HG03175 (cell line): ENCODE data around the gene ADGRE1.
"Not testable (repeated sequence)": the region's sequence is repeated elsewhere in the genome, so short reads cannot be mapped to it uniquely, and the experiment has no call there.

Experiments
- ATAC-seq: cut with Tn5 transposase; IDR thresholded peaks from one replicate; pipeline ENCODE4 v1.9.1; 2021; ENCODE audit warnings: mild to moderate bottlenecking, moderate library complexity; ENCODE audit not compliant: unreplicated experiment

Gene ADGRE1, protein sequence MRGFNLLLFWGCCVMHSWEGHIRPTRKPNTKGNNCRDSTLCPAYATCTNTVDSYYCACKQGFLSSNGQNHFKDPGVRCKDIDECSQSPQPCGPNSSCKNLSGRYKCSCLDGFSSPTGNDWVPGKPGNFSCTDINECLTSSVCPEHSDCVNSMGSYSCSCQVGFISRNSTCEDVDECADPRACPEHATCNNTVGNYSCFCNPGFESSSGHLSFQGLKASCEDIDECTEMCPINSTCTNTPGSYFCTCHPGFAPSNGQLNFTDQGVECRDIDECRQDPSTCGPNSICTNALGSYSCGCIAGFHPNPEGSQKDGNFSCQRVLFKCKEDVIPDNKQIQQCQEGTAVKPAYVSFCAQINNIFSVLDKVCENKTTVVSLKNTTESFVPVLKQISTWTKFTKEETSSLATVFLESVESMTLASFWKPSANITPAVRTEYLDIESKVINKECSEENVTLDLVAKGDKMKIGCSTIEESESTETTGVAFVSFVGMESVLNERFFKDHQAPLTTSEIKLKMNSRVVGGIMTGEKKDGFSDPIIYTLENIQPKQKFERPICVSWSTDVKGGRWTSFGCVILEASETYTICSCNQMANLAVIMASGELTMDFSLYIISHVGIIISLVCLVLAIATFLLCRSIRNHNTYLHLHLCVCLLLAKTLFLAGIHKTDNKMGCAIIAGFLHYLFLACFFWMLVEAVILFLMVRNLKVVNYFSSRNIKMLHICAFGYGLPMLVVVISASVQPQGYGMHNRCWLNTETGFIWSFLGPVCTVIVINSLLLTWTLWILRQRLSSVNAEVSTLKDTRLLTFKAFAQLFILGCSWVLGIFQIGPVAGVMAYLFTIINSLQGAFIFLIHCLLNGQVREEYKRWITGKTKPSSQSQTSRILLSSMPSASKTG

DNA sequence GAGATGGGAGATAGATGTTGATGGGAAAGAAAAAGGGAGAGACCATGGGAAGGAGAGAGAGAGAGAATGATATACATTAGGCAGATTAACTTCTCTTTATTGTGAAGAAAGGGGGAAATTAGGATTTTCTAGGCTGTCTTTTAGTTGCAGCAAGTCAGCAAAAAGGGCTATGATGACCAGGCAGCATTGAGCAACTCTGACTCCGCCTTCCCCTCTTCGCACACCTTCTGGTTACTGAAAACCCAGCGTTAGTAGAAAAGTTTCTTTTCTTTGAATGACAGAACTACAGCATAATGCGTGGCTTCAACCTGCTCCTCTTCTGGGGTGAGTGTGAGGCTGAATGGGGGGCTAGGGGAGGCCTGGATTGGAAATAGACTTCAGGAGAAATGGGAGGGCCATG is at the start of gene ADGRE1:
Gene ADGRE1 (plus strand): TSS at position 264 of the 400 bp plus-strand sequence. CDS start 30 bp downstream, at position 294.
- ATAC-seq, result no peak

DNA sequence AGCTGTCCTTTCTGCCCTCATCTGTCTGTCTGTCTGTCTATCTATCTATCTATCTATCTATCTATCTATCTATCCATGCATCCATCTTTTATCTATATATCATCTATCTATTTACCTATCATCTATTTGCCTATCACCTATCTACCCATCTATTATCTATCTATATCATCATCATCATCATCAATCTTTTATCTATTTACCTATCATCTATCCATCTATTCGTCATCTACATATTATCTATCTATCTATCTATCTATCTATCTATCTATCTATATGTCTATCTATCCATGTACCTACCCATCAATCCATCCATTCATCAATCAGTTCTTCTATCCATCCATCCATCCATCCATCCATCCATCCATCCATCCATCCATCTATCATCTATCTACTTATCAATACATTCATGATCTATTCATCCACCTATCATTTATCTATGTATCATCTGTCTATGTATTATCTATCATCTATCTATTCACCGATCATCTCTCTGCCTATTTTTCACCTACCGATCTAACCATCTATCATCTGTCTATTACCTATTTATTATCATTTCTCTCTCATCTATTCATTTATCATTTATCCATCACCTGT is 49.2 kb upstream of the ADGRE1 start:
- ATAC-seq, result no peak

DNA sequence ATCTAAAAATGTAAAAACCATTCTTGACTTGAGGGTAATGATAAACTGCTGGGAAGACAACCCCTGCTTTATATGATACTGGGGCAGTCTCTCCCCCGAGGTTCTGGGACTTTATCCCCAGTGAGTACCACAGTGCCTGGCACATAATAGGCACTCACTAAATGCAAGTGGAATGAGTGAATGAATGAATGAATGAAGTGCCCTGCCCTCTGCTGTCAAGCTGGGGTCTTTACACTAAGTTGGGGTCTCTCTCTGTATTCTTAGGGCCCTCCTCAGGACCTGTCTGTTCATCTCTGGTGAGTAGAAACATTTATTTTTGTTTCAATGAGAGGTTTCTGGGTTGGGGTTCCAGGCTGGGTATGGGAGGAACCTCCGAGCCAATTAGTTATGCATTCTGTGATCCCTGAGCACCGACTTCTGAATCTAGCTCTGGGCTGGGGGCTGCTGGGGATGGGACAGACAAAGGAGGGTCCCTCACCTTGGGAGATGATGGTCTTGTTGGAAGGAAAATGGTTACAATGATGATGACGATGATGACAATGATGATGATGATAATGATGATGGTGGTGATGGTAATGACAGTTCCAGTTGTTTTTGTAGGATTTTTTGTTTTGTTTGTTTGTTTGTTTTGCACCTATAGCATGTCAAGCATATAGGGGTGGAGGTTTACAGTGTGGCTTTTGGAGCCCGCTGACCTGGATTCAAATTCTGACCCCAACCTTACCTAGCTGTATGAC is 44.3 kb upstream of the ADGRE1 start:
- no peak for ATAC-seq

DNA sequence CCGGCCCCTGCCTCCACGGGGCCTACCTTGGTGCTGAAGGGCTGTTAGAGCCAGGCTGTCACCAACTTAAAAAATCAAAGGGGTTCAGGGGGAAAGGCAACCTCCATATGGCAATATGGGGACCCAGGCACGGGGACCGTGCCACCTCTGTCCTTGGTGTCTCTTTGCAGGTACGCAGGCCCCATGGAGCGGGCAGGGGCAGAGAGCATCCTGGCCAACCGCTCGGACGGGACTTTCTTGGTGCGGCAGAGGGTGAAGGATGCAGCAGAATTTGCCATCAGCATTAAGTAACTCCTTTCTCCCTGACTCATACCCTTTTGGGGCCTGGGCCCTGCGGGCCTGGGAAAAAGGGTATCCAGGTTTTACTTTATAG is 39.6 kb upstream of the ADGRE1 start:
- ATAC-seq, result no peak

DNA sequence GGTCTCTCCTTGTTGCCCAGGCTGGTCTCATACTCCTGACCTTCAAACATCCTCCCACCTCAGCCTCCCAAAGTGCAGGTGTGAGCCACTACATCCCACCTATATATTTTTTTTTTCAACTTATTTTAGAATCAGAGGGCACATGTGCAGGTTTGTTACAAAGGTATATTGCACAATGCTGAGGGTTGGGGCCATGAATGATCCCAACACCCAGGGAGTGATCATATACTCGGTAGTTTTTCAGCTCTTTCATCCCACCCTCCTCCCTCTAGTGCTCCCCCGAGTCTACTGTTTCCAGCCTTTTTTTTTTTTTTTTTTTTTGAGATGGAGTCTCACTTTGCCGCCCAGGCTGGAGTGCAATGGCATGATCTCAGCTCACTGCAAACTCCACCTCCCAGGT is 38.4 kb upstream of the ADGRE1 start:
- ATAC-seq, result no peak

DNA sequence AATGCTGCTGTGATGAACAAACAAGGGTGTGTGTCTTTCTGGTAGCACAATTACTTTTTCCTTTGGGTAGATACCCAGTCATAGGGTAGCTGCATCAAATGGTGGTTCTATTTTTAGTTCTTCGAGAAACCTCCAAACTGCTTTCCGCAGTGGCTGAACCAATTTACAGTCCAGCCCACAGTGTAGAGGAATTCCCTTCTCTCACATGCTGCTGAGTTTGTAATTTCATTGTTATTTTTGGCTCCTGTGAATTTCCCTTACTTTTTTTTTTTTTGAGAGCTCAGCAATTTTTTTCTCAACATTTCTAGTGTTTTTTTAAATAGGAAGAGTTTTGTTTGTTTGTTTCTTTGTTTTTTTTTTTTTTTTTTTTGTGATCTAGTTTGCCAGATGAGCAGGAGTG is 37.5 kb upstream of the ADGRE1 start:
- ATAC-seq, result no peak

DNA sequence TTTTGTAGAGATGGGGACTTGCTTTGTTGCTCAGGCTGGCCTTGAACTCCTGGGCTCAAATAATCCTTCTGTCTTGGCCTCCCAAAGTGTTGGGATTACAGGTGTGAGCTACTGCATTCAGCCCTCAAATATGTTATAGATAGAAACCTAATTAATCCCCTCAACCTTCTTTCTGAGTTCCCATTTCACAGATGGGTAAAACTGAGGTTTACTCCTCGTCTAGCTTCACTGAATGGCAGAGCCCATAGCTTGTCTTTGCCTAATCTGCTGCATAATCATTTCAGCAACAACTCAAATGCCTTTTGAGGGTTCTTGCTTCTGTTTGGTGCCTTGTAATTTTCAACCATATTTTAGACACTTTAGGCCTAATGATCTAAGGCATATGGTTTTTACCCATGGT is 36.0 kb upstream of the ADGRE1 start:
- no peak for ATAC-seq

DNA sequence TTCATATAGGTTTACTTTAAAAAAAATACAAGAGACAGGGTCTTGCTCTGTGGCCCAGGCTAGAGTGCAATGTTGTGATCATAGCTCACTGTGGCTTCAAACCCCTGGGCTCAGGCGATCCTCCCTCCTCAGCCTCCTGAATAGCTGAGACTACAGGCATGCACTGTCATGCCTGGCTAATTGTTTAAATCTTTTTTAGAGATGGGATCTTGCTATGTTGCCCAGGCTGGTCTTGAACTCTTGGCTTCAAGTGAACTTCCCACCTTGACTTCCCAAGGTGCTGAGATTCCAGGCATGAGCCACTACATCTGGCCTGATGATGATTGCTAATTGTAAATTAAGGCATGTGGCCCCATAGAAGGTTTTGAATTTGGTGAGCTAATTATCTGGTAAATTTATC is 35.4 kb upstream of the ADGRE1 start:
- no peak for ATAC-seq

DNA sequence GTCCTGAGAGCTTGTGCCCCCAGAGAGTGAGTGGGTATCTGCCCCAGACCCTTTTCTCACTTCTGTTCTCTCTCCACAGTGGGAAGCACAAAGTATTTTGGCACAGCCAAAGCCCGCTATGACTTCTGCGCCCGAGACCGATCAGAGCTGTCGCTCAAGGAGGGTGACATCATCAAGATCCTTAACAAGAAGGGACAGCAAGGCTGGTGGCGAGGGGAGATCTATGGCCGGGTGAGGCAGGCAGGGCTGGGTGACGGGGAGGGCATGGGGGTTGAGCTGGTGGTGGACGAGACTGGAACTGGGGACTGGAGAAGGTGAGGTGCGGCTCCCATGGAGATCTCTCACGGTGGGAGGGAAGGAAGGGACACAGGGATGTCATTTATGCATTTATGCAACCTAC is 33.5 kb upstream of the ADGRE1 start:
- no peak for ATAC-seq

DNA sequence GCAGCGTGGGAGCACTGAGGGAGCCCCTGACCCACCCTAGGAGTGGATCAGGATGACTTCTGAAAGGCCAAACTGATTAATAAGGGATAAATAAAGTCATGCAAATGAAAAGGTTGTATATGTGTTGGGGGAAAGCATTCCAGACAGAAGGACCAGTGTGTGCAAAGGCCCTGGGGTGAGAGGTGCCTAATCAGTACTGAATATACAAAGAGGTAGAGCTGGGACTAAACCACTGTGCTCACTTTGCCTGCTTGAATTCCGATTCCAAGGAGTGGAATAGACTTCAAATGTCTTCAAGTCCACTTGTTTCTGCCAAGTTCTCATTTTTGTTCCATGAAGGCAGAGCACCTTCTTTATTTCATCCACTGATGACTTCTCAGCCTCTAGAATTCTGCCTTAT is 32.6 kb upstream of the ADGRE1 start:
- ATAC-seq, result no peak

DNA sequence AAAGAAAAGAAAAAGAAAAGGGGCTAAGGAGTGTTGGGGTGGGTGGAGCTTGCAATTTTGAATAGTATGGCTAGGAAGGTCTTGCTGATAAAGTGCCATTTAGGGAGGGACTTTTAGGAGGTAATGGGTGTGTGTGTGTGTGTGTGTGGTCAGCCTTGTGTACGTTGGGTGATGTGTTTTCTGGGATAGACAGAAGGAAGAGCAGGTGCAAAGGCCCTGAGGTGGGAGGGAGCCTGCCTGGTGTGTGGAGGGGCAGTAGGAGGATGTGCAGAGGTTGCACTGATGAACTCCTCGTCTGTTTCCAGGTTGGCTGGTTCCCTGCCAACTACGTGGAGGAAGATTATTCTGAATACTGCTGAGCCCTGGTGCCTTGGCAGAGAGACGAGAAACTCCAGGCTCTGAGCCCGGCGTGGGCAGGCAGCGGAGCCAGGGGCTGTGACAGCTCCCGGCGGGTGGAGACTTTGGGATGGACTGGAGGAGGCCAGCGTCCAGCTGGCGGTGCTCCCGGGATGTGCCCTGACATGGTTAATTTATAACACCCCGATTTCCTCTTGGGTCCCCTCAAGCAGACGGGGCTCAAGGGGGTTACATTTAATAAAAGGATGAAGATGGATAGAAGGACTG is 30.5 kb upstream of the ADGRE1 start:
- ATAC-seq, result no peak

DNA sequence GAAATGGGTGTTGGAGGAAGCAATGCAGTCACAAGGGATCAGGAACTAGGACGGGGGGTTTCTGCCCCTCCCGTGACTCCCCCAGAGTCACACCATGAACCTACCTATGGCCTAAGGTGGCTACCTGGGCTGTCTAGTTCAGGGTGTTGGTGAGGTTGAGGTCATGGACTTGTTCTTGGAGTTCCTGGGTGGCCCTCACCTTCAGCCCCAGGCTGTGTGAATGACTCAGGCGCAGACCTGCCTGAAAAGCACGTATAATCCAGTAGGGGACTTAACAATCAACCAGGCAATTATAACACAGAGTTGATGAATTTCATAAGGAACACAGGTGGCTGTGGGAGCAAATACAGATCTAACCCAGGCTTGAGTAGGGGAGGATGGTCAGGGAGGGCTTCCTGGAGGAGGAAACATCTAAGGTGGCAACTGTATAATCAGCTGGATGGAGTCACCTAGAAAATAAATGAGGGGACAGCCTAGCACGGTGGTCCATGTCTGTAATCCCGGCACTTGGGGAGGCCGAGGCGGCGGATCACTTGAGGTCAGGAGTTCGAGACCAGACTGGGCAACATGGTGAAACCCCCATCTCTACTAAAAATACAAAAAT is 25.6 kb upstream of the ADGRE1 start:
- ATAC-seq, result no peak

DNA sequence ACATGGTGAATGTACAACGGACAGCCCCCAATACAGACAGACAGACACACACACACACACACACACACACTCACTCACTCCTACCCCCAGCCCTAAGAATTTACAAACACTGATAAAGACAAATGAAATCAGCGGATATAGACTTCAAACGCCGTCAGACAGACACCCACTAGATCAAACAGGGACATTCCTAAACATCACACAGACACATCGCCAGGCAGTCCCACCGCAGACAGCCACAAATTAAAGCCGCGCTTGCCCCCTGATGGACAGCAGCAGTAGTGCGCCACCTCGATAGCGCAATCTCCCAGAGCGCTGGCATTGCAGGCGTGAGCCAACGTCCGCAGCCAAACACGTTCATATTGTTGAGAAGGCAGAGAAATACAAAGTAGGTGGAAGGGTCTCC is 24.7 kb upstream of the ADGRE1 start:
- ATAC-seq, result peak; percentile 67

DNA sequence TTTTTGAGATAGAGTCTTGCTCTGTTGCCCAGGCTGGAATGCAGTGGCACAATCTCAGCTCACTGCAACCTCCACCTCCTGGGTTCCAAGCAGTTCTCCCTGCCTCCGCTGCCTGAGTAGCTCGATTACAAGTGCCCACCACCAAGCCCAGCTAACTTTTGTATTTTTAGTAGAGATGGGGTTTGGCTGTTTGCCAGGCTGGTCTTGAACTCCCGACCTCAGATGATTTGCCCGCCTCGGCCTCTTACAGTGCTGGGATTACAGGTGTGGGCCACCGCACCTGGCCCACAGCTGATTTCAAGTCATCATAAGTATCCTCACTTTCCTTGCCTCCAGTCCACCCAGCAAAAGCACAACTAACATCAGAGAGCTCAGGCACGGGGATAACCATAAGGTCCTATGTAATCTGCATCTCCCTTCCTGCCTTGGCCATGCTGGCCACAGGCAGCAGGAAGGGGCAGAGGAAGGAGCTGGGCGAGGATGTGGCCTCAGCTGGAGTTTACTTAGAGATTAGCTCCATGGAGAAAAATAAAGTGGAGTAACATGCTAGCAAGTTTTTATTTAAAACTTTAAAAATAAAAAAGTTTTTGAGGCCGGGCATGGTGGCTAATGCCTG is 22.9 kb upstream of the ADGRE1 start:
- no peak for ATAC-seq

DNA sequence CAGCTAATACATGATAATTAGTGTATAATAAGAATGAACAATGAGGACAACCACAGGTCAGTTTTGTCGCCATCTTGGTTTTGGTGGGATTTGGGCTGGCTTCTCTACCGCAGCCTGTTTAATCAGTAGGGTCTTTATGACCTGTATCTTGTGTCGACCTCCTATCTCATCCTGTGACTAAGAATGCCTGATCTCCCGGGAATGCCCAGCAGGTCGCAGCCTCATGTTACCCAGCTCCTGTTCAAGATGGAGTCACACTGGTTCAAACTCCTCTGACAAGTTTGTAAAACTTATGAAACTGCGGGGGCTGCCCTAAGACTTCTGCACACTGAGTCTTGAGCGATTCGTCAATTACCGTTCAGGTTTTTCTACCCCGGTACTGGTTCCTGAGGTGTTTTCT is 21.5 kb upstream of the ADGRE1 start:
- ATAC-seq, result no peak

DNA sequence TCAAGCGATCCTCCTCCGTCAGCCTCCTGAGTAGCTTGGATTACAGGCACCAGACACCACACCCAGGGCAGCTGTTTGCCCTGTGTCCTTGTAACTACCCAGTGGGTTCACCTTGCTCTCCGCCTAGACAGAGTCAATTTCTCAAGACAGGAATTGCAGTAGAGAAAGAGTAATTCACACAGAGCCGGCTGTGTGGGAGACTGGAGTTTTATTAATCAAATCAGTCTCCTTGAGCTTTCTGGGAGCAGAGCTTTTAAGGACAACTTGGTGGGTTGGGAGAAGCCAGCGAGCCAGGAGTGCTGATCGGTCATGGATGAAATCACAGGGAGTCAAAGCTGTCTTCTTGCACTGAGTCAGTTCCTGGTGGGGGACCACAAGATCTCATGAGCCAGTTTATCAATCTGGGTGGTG is 20.6 kb upstream of the ADGRE1 start:
- ATAC-seq, result no peak

DNA sequence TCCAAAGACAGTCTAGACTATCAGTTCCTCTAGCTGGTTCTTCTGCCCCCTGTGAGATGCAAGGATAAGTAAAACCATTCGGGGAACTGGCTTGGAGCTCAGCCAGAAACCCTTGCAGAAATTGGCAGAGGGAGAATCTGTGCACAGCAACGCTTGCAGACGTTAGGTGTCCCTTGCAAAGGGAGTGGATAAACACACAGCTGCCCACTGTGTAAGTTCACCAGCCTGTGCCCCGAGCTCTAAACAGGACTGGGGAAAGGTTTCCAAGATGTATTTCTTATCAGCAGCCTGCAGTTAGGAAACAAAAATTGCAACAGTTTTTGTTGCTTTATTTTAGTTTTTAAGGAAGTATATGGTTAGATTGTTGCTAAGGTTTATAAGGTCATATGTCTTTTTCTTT is 19.0 kb upstream of the ADGRE1 start:
- ATAC-seq, result no peak

DNA sequence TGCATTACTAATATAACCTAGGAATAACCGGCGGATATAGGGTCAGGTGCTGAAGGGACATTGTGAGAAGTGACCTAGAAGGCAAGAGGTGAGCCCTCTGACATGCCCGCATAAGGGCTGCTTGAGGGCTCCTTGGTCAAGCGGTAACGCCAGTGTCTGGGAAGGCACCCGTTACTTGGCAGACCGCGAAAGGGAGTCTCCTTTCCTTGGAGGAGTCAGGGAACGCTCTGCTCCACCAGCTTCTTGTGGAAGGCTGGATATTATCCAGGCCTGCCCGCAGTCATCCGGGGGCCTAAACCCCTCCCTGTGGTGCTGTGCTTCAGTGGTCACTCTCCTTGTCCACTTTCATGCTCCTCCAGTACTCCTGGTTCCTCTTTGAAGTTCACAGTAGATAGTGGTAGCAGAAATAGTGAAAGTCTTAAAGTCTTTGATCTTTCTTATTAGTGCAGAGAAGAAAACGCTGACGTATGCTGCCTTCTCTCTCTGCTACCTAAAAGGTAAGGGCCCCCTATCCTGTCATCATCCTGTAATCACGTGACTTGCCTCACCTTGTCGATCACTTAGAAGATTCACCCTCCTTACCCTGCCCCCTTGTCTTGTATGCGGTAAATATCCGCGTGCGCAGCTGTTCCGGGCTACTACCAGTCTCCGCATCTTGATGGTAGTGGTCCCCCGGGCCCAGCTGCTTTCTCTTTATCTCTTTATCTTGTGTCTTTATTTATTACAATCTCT is 18.1 kb upstream of the ADGRE1 start:
- not testable (repeated sequence) for ATAC-seq
